Measurements from ENCODE around the gene GRAMD1B. TPM values are rescaled to one million over a fixed set of nuclear protein-coding genes. Genes with fewer than 3 reads are reported as not detected.

The GRAMD1B gene
- total and polyA plus RNA-seq, 8 donors, result 3.3 to 7.4 (median 4.8) TPM

- DNase-seq (no peak), ATAC-seq (no peak)
- Histone ChIP-seq H3K4me3 (no peak overlapping the region), H3K36me3 (no peaks in the 10 kb centered on the region), H3K4me1 (peaks cover 0 to 7% of the 10 kb centered on the region in 2 donors), H3K9me3 (no peaks in the 10 kb centered on the region), H3K27me3 (peaks cover 0 to 11% of the 10 kb centered on the region in 2 donors), H3K27ac (no peak overlapping the region)
- intact Hi-C loops (cut with DNase I), result loop anchor here in 1 of 2 donors (5.0 kb wide), 1 partner anchor 64 kb away; no protein-coding TSS in a partner anchor
- no peak for TF ChIP-seq CTCF (IDR thresholded peaks at IDR 0.05)
These were observed 146.4 kb downstream of the GRAMD1B start for GRCh38 chr11:123576501-123576900.

- peaks cover 0 to 7% of the 10 kb centered on the region in 2 donors for H3K4me1 ChIP-seq
- ATAC-seq (peak; percentile 83), DNase-seq (peak in 3 of 4 donors; percentile 58 to 93 (median 67))
- intact Hi-C loops (cut with DNase I), result loop anchor here in 1 of 2 donors (5.0 kb wide), 1 partner anchor 65 kb away; no protein-coding TSS in a partner anchor
- H3K27ac ChIP-seq, result no peak overlapping the region
- no peaks in the 10 kb centered on the region for H3K36me3 ChIP-seq
- no peaks in the 10 kb centered on the region for H3K9me3 ChIP-seq
- TF ChIP-seq CTCF (IDR thresholded peaks at IDR 0.05), result peak; percentile 86 to 94
- no peak overlapping the region for H3K4me3 ChIP-seq
- H3K27me3 ChIP-seq, result peaks cover 0 to 15% of the 10 kb centered on the region in 2 donors
These were observed 147.1 kb downstream of the GRAMD1B start for GRCh38 chr11:123577081-123577598.

- H3K27ac ChIP-seq, result no peak overlapping the region
- H3K27me3 ChIP-seq, result peaks cover 0 to 19% of the 10 kb centered on the region in 2 donors
- TF ChIP-seq CTCF (IDR thresholded peaks at IDR 0.05), result no peak
- H3K4me1 ChIP-seq, result peaks cover 0 to 7% of the 10 kb centered on the region in 2 donors
- no peak for ATAC-seq
- no peak overlapping the region for H3K4me3 ChIP-seq
- no peaks in the 10 kb centered on the region for H3K36me3 ChIP-seq
- no peak for DNase-seq
- H3K9me3 ChIP-seq, result no peaks in the 10 kb centered on the region
- intact Hi-C loops (cut with DNase I), result loop anchor here in 1 of 2 donors (5.0 kb wide), 1 partner anchor 67 kb away; no protein-coding TSS in a partner anchor
These were observed 148.9 kb downstream of the GRAMD1B start for GRCh38 chr11:123578778-123579481.

GRCh38 chr11:123579482-123579812 is 149.4 kb downstream of the GRAMD1B start:
- ATAC-seq, result no peak
- Histone ChIP-seq H3K36me3 (no peaks in the 10 kb centered on the region), H3K4me1 (peaks cover 0 to 7% of the 10 kb centered on the region in 2 donors), H3K27me3 (peaks cover 0 to 19% of the 10 kb centered on the region in 2 donors), H3K4me3 (no peak overlapping the region), H3K9me3 (no peaks in the 10 kb centered on the region), H3K27ac (no peak overlapping the region)
- no peak for TF ChIP-seq CTCF (IDR thresholded peaks at IDR 0.05)
- intact Hi-C loops (cut with DNase I), result loop anchor here in 1 of 2 donors (5.0 kb wide), 1 partner anchor 67 kb away; no protein-coding TSS in a partner anchor
- no peak for DNase-seq

- no peak for TF ChIP-seq CTCF (IDR thresholded peaks at IDR 0.05)
- H3K4me1 ChIP-seq, result peaks cover 0 to 7% of the 10 kb centered on the region in 2 donors
- no peaks in the 10 kb centered on the region for H3K9me3 ChIP-seq
- H3K27ac ChIP-seq, result no peak overlapping the region
- intact Hi-C loops (cut with DNase I), result loop anchor here in 1 of 2 donors (10.0 kb wide), 1 partner anchor 125 kb away; no protein-coding TSS in a partner anchor
- H3K27me3 ChIP-seq, result peaks cover 0 to 19% of the 10 kb centered on the region in 2 donors
- no peak overlapping the region for H3K4me3 ChIP-seq
- ATAC-seq, result no peak
- H3K36me3 ChIP-seq, result no peaks in the 10 kb centered on the region
- no peak for DNase-seq
These were observed 150.1 kb downstream of the GRAMD1B start for GRCh38 chr11:123580137-123580536.

All from left lung (tissue), 10 donors.